ENCODE results near the gene IGF1R. TPM values are rescaled to one million over a fixed set of nuclear protein-coding genes. Genes with fewer than 3 reads are reported as not detected.
A peak's percentile ranks its signal among the peaks of the same experiment; 100 is the strongest.

The IGF1R gene
- polyA plus RNA-seq, 1 experiment: 36.2 TPM

GRCh38 chr15:98900356-98900755 lies 252.0 kb downstream of the IGF1R start:
- peak; percentile 43 for DNase-seq (ENCODE audit: low read depth)
- no peaks in the 10 kb centered on the region for H3K36me3 ChIP-seq (ENCODE audit: control insufficient read depth, insufficient read depth, low read length)
- H3K27me3 ChIP-seq (ENCODE audit: control insufficient read depth, insufficient read depth, low read length): no peaks in the 10 kb centered on the region
- POLR2A ChIA-PET: interaction anchor here (0.6 kb wide), 1 partner anchor 25 kb away, joined by 13 read pairs; no protein-coding TSS in a partner anchor
- CTCF ChIA-PET: interaction anchor here (1.0 kb wide), 1 partner anchor 85 kb away, joined by 3 read pairs; no protein-coding TSS in a partner anchor
- no peak overlapping the region for H3K4me3 ChIP-seq (ENCODE audit: low read depth, low read length)
- no peak for TF ChIP-seq CTCF (IDR thresholded peaks at IDR 0.05; ENCODE audit: insufficient read depth, low read depth, low read length)

GRCh38 chr15:98901434-98902072 lies 253.2 kb downstream of the IGF1R start:
- Histone ChIP-seq H3K27me3 (ENCODE audit: control insufficient read depth, insufficient read depth, low read length) (no peaks in the 10 kb centered on the region), H3K4me3 (ENCODE audit: low read depth, low read length) (no peak overlapping the region), H3K36me3 (ENCODE audit: control insufficient read depth, insufficient read depth, low read length) (no peaks in the 10 kb centered on the region)
- DNase-seq (ENCODE audit: low read depth): no peak
- TF ChIP-seq CTCF (IDR thresholded peaks at IDR 0.05; ENCODE audit: insufficient read depth, low read depth, low read length): no peak
- CTCF ChIA-PET: interaction anchor here (0.6 to 1.0 kb wide), 5 partner anchors 11 to 255 kb away, joined by 3 to 4 read pairs (median 3); no protein-coding TSS in a partner anchor
- POLR2A ChIA-PET: no interaction called here

- TF ChIP-seq CTCF (IDR thresholded peaks at IDR 0.05; ENCODE audit: insufficient read depth, low read depth, low read length): no peak
- ChIA-PET CTCF (interaction anchor here (0.8 to 3.6 kb wide), 7 partner anchors 11 to 243 kb away, joined by 3 to 22 read pairs (median 4); no protein-coding TSS in a partner anchor), POLR2A (no interaction called here)
- DNase-seq (ENCODE audit: low read depth): no peak
- peaks cover under 1% of the 10 kb centered on the region; the same call in 1 of the 2 replicates for H3K36me3 ChIP-seq (ENCODE audit: control insufficient read depth, insufficient read depth, low read length)
- H3K27me3 ChIP-seq (ENCODE audit: control insufficient read depth, insufficient read depth, low read length): no peaks in the 10 kb centered on the region
- H3K4me3 ChIP-seq (ENCODE audit: low read depth, low read length): no peak overlapping the region
Observed at GRCh38 chr15:98902931-98903330, 254.6 kb downstream of the IGF1R start.

- peaks cover 2% of the 10 kb centered on the region for H3K36me3 ChIP-seq (ENCODE audit: control insufficient read depth, insufficient read depth, low read length)
- ChIA-PET CTCF (interaction anchor here (0.6 to 3.8 kb wide), 16 partner anchors 10 to 385 kb away, joined by 3 to 22 read pairs (median 4); partner anchors contain the start of gene IGF1R), POLR2A (no interaction called here)
Observed at GRCh38 chr15:98903377-98904018, 255.2 kb downstream of the IGF1R start.

More at GRCh38 chr15:98903377-98904018, 255.2 kb downstream of the IGF1R start:
- TF ChIP-seq CTCF (IDR thresholded peaks at IDR 0.05; ENCODE audit: insufficient read depth, low read depth, low read length): no peak
- H3K27me3 ChIP-seq (ENCODE audit: control insufficient read depth, insufficient read depth, low read length): no peaks in the 10 kb centered on the region
- DNase-seq (ENCODE audit: low read depth): no peak
- H3K4me3 ChIP-seq (ENCODE audit: low read depth, low read length): no peak overlapping the region
